ENCODE data around the gene TCF4.

Gene TCF4

DNA sequence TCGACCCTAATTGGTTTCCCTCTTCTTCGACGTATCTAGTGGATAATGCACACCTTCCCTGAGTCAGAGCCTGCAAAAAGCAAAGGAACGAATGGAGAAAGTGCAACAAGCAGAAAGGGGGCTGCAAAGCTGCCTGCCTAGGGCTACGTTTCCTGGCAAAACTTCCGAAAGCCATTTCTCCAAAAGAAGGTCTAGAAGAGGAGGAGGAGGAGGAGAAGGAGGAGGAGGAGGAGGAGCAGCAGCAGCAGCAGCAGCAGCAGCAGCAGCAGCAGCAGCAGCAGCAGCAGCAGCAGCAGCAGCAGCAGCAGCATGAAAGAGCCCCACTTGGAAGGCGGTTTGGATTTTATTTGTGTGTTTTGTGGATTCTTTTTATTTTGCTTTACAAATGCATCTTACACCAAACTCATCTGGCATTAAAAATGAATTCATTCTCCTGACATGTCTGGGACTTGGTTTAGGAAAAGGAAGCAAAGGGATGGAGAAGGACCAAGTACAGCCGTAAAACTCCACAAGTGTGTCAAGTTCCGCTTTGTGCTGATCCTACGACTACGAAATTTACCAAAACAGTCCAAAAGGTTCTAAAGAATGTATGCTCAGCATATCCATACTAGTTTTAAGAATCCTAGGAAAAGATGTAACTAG, 2.0 kb downstream of the TCF4 start:
- DNase-seq (ENCODE audit: low spot score): no peak

DNA sequence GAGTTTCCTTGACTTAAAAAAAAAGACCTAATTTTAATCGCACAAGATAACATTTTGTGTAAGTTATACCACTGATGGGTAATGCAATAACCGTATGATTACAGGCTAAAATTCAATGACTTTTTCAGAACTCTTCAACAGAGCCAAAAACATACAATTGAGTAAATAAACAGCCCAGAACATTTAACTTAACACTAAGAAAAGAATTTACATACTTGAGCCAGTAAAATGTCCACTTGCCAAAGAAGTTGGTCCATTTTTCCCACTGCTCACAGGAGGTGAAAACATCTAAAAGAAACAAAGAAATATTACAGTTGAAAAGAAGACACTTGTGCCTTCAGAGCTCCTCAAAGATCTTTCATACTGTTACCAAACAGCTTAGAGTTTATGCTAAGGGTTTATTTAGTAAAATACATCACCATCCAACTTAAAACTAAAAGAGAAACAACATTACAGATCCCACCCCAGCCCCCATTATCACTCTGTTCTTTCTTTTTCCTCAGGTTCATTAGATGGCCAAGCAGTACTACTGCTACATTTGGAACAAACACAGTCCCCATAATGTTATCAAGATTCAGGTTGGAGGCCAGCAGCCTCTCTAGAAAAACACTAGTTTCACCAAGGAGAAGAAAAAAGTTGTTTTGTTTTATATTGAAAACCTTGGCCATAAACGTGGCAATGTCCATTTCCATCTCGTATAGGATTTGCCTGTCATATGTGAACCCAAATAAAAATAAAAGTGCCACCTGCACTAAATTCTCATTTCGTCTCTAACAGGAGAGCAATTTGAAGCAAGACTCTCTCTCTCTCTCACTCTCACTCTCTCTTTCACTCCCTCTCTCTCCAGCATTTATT, 2.7 kb downstream of the TCF4 start:
- DNase-seq (ENCODE audit: low spot score): no peak

DNA sequence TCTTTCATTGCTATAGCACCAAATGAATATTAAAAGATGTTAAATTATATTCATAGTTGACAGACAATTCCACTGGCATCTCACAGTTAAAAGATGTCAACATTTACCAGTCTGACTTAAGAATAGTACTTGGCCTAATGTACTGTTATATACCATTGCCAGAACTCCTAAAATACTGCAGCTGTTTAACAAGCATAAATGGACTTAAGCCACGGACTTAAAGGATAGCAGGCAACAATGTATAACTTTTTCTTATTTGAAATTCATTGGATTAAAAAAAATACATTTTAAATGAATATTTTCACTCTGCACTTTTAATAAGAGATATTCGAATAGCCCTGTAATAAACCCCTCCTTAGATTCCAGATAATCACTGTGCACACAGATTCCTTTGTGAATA, 3.8 kb downstream of the TCF4 start:
- DNase-seq (ENCODE audit: low spot score): no peak

DNA sequence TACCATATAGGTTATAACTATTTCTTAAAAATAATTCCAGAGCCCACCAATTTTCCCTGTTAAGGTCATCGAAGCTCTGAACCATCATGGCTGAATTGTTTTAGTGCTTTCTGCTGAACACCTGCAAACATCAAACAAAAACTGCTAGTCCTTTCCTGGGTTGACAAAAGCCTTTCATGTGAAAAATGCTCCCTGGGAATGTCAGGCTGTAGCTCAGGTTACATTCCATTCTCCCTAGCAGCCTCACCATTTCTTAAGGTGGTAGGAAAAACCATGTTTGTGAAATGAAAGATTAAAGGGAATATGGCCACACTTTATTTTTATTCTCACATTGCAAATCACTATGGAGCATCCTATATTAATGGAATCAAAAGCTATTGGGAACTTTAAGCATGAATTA, 5.7 kb downstream of the TCF4 start:
- no peak for DNase-seq (ENCODE audit: low spot score)

DNA sequence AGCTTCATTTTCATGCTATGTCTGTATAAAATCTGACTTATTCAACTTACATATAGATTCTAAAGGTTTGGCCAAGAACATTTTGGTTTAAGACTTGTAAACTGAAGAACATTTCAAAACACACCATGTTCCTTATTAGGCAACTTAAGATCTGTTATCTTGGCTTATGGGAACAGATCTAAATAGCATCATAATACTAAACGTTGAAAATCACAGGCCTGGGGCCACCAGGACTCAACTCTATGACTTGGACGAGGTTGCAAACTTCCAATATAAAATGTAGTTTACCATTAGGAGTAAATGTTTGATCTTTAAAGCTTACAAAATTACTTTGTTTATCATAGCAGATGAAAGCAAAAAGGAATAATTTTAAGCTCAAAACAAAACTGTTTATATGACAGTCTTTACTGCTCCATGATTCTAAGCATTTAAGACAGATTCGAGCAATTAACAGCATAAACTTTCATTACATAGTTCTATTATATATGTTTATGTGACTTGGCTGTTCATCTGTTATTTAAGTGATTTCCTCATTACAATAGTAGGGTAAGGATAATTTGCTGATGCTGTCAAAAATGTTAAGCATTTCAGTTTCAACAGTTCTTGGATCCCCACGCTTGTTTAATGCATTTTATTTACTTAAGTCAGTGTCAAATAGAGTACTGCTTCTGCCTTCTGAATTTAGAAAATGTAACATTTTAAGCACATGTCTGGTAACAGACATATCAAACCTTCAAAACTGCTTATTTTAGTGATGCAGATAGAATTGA, 8.3 kb downstream of the TCF4 start:
- no peak for DNase-seq (ENCODE audit: low spot score)

DNA sequence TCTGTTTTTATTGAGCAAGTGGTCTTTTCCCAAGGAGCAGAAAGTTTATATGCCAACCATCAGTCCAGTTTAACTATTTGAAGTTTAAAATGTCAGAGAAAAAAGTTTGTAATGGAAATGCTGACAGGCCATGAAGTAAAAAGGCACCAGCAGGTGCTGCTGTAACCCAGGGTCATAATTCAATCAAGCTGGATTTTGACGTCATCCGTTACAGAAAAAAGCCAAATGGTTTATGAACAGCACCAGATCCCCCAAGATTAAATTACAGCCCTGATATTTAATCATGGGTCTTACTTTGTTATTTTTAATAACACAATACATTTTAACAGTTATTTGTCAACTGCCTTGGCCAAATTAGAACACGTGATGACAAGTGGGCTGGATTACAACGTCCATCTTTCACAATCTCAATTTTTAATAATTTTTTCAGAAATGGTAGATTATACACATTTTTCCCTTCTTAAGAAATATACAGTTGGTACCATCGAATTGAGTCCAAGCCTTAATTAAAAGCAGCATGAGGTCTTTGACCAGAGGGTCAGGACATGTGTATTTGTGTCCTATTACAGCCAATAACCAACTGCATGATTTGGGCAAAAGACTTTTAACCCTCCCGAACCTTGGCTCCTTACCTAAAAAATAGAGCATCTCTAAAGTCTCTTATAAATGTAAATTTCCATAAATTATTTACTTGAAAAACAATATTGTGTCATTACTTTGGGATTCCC, 10.0 kb downstream of the TCF4 start:
- no peak for DNase-seq (ENCODE audit: low spot score)

DNA sequence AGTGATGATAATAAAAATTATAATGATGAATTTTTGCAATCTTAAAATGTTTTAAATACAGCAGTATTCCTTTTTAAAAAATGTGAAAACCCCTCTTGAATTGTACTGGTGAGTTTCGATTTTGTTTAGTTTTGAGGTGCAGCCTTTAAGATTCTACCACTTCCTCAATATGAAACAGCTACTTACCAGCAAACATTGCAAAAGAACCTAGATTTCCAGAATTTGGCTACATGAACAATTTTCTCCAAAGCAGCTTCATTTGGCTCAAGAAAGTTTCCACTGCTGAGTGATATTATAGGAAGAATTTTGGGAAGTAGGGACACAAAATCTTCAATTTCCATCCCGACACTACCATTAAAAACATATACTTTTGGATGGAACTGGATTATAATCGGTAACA, 12.0 kb downstream of the TCF4 start:
- no peak for DNase-seq (ENCODE audit: low spot score)

DNA sequence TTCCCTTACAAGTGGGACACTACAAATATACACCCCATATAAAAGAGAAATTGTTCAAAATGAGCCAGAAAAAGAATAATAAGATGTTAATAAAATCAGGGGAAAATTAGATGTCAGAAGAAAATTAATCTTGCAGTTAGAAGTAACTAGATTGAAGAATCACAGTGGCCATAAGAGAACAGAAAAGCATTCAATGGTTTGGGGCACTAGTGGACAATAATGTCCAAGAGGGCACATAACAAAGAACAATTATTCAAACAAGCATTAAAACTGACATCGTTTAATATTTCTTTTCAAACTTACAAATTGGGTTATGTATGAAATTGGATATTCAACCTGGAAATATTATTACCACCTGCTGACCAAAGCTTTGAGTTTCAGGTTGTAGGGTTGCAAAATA, 12.9 kb downstream of the TCF4 start:
- DNase-seq (ENCODE audit: low spot score): no peak

DNA sequence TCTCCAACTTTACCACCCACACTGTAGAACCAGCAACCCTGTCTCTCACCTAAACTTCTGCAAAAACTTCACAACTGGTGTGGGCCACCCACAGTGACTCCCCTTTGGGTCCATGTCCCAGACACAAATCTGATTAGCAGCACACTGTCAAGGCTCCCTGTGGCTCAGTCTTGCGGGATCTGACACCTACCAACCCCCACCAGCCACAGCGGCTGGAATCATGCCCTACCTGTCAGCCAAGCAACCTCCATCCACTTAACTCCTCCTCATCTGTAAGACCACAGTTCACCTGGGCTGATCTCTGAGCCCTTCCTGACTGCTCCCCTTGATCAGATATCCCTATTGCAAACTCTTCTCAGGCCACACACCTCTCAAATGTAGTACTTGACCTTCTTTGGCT, 14.6 kb downstream of the TCF4 start:
- no peak for DNase-seq (ENCODE audit: low spot score)

DNA sequence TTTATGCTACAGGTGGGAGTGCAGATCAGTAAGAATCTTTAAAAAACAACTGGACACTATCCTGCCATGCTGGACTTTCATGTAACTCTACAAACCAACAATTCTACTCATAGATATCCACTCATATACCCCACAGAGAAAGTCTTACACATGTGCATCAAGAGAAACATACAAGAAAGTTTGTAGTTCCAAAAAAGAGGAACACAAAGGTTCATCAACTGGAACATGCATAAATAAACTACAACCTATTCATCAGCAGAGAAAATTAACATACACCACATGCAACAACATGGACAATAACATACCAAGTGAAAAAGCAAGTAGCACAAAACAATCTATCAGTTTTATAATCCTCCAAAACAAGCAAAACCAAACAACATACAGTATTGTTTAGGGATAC, 17.0 kb downstream of the TCF4 start:
- no peak for DNase-seq (ENCODE audit: low spot score)

DNA sequence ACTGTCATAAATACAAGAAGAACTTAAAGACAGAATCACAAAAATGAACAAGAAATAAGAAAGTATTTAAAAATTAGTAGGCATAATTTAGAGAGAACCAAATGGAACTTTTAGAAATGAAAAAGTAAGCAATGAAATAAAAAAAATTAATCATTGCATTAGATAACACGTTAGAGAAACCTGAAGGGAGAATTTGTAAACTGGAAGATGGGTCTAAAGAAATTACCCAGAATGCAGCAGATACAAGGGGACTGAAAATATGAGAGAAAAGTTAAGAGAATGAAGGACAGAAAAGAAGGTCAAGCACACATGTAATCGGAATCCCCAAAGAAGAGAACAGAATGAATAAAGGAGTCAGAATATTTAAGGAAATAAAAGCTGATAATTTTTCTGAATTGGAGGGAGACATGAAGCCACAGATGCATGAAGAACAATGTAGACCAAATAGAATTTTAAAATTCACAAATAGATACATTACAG, 21.5 kb downstream of the TCF4 start:
- no peak for DNase-seq (ENCODE audit: low spot score)

DNA sequence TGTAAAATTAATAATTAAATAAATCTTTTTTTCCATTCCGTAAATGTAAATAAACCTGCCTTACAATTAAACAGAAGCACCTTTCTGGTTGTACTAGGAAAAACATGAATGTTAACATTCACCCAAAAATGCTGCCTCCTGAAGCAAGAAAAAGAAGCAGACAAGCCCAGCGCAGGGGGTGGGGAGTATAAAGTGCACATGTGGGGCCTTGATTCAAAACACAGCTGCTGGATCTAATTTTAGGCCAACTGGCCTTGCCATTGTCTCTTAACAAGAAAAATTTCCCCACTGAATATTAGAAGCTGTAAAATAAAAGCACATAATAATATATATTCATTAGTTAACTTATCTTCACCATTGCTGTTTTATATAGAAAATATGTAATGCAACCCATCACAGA, 28.3 kb downstream of the TCF4 start:
- no peak for DNase-seq (ENCODE audit: low spot score)

DNA sequence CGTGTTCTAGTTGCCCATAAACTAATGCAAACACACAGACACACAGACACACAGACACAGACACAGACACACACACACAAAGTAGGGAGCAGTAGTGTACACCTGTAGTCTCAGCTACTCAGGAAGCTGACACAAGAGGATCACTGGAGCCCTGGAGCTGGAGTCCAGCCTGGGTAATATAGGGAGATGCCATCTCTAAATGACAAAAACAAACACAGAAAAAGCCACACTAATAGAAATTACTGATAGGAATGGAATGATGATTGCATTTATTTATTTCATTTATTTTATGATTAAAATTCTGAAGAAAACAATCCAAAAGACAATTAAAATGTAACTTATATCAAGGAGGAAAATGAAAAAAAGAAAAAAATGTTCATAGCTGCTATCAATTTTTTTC, 30.8 kb downstream of the TCF4 start:
- DNase-seq (ENCODE audit: low spot score): no peak

DNA sequence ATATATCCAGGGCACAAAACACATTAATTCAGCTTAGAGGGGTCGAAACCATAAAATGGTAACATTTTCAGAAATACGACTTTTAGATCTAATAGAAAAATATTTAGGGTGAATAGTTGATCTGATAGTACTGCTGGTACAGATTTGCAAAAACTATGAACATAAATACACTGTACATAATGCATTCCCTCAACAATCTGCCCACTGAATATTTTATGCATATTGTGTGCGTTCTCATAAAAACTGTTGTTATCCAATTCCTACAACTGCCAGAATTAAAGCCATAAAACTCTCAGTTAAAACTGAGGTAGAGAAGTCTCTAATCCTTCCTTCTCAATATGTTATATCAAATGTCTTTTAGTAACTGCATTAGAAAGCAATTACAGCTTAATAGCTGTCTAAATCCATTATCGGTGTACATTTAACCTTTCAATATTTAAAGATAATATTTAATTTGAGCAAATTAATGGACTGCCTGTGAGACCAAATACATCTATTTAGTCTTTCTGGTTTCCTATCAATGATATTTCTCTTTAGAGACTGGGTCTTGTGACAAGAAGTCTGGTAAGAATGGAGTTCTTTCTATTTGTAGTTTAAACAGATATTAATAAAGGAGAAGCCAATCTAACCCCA, 32.5 kb downstream of the TCF4 start:
- DNase-seq (ENCODE audit: low spot score): no peak

DNA sequence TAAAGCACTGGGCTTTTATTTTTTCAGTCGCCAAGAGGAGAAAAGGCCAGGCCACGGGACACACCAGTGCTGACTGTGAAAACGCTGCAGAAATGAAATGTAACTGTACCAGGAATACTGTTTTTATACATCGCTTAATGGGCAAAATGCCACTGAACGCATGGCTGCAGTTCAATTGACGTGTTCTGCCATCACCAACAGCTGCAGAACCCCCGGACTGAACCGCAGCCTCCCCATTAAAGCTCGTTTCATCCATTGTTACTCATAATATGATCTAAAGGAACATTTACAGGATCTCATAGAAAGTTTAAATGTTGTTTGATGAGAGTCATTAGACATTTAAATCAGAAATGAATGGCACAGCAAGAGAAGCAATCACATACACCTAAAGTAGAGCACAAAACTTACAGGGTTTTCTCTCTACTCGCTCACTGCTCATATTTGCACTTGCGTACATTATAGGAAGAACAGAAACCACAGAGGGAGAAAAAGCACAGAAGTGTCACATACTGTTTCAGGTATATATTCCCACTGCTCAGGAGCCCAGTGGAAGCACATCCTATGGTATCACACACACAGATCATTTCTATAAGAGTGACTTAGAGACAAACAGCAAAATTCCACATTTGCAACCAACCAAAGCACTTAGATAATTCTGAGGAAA, 35.3 kb downstream of the TCF4 start:
- DNase-seq (ENCODE audit: low spot score): no peak

DNA sequence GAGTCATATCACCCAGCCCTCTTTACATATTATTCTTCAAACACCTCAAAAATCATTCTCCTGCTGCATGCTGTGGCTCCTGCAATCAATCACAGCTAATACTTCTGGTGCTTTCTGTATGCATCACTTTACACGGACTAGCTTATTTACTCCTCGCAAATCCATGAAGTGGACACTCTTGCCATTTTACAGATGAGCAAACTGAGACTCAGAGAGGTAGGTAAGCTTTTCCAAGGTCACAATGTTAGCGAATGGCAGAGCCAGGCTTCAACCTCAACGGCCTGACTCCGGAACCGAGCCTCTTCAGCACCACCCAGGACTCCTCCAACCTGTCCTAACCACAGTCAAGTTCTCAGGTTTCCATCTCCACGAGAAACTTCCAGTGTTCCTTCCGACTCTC, 36.8 kb downstream of the TCF4 start:
- no peak for DNase-seq (ENCODE audit: low spot score)

DNA sequence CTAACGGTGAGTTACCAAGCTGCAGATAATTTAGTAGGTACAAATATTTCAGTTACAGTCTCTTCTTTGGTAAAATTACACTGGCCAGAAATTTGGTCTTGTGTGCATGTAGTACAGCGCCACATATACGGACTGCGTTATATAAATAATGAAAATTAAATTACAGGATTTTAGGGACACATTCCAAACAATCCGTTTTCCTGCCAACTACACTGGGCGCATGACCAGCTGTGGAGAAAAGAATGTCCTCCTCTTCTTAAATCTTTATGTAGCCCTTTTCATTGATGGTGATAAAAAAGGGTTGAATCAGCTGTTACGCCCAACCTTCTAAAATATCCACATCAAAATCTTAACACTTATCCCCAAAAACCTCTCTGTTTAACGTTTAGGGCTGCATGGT, 37.5 kb downstream of the TCF4 start:
- no peak for DNase-seq (ENCODE audit: low spot score)

DNA sequence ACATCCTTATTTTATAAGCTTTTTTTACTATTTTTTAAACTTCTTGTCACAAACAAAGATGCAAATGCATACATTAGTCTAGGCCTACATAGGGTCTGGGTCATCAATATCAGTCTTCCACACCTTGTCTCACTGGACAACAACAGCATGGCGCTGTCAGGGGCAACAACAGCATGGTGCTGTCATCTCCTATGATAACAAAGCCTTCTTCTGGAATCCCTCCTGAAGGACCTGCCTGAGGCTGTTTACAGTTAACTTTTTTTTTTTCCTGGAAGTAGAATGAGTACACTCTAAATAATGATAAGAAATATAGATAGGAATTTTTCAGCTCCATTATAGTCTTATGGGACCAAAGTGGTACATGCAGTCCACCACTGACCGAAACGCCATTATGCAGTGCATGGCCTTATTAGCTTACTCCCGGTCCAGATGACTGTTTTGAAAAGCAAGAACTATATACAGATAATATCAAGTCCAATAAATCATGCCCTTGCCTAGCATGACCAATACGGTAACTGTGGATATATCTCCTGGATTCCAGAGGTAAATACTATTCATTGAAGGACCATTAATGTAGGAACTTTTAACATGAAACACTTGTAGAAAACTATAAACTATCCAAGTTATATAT, 38.4 kb downstream of the TCF4 start:
- no peak for DNase-seq (ENCODE audit: low spot score)

DNA sequence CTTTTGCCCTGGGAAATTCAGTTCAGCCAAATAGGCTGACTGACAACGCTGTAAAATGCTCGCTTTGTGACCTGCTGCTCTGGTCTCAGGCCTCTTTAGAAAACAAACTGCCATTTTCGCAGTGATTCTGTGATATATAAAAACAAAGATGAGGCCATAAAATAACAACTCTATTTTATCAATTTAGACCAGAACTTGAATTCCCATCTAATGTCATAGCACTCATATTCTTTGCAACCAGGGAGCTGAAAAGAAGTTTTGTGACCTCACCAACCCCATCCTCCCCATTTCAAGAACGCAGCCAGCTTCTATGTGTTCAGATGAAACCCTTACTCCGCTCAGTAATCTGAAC, 40.3 kb downstream of the TCF4 start:
- DNase-seq (ENCODE audit: low spot score): no peak

DNA sequence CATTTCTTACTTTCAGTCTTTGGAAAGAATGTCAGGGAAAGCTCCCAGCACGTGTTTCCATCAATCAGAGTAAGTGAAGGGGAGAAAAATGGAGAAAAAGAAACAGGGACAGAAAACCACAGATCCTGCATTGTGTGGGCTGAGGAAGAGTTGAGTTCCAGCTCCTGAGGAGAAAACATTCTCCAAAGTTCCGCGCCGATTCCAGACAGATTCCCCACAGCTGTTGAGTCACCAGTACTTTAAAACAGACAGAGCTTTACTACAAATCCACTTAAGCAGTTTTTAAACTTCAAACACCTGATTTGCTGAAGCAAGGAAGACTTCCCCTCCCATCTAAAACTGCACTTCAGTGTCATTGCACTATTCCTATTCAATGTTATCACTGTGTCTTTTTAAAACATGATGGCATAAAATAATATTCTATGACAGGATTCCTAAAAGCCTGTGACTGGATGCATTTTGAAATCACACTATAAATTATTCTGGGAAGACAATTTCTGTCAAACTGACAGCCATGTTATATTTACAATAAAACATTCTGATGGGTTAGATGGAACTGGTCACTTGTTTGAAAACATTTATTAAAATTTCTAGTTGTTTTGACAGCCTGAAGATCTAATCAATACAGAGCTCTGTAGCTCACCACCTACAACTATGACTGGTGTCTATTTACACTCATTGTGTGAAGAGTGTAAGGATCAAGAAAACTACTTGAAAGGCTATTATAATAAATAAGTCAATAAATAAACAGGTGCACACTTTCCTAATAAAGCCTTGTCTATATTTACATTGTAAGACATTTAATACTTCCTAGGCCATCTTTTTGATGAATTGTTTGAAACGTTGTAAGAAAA, 40.9 kb downstream of the TCF4 start:
- DNase-seq (ENCODE audit: low spot score): peak; percentile 16
